ENCODE results near the gene MTOR. TPM values are rescaled to one million over a fixed set of nuclear protein-coding genes. Genes with fewer than 3 reads are reported as not detected.
"Not testable (repeated sequence)": the region's sequence is repeated elsewhere in the genome, so short reads cannot be mapped to it uniquely, and the experiment has no call there.

The MTOR gene
- total and polyA plus RNA-seq, 2 of the 8 experiments (the other 6 are each of a cell fraction or from before 2014, with no cell fraction given): 44.2 to 76.8 TPM

- FAIRE-seq: no peak
- Histone ChIP-seq H3K4me3 (ENCODE audit: extremely low read depth in 1 of 4, insufficient read depth in 2 of 4, low read depth in 3 of 4, low read length in 4 of 4) (no peak overlapping the region), H3K18ac (ENCODE audit: extremely low read depth, low read length) (no peak overlapping the region), H3K4me2 (ENCODE audit: insufficient read depth in 1 of 2, low read depth in 2 of 2, low read length in 2 of 2) (no peak overlapping the region), H3K56ac (replicated peaks; ENCODE audit: insufficient read length, low read depth, low read length) (no peak overlapping the region), H3K4ac (replicated peaks; ENCODE audit: insufficient read length, low read depth, low read length) (no peak overlapping the region), H3K4me1 (replicated peaks in 1 of 4; ENCODE audit: control insufficient read depth in 3 of 4, insufficient read depth in 4 of 4, low read length in 3 of 4) (peaks cover 0 to 10% (median 5%) of the 10 kb centered on the region in 4 experiments; a peak in 6 of 7 replicates), H3K23ac (ENCODE audit: insufficient read length) (no peak overlapping the region), H2BK20ac (ENCODE audit: low read length) (no peak overlapping the region), H2BK15ac (ENCODE audit: low read length) (no peak overlapping the region), H4K5ac (ENCODE audit: insufficient read length, low read depth, low read length) (no peak overlapping the region), H2BK12ac (ENCODE audit: low read depth, low read length) (no peak overlapping the region), H2BK5ac (ENCODE audit: low read depth, low read length) (no peak overlapping the region), H4K8ac (ENCODE audit: extremely low read depth, insufficient read depth, low read length) (no peak overlapping the region), H2AK5ac (ENCODE audit: low read depth, low read length) (no peak overlapping the region), H3K36me3 (ENCODE audit: control insufficient read depth in 2 of 4, insufficient read depth in 4 of 4, low read length in 3 of 4) (no peaks in the 10 kb centered on the region), H3K27me3 (replicated peaks in 1 of 4; ENCODE audit: control insufficient read depth in 3 of 4, extremely low read depth in 1 of 4, insufficient read depth in 3 of 4, low read length in 3 of 4) (no peaks in the 10 kb centered on the region), H3K9me3 (ENCODE audit: insufficient read depth in 2 of 2, low read depth in 1 of 2, low read length in 1 of 2) (peaks cover 0 to 5% of the 10 kb centered on the region in 2 experiments; a peak in 1 of 4 replicates), H4K20me1 (replicated peaks in 1 of 2; ENCODE audit: control insufficient read depth in 1 of 2, insufficient read depth in 2 of 2, low read length in 2 of 2) (no peaks in the 10 kb centered on the region), H3K9ac (replicated peaks in 1 of 4; ENCODE audit: extremely low read depth in 1 of 4, low read depth in 3 of 4, low read length in 3 of 4) (no peak overlapping the region), H2AFZ (ENCODE audit: low read length) (no peak overlapping the region), H2BK120ac (replicated peaks; ENCODE audit: low read depth, low read length) (no peak overlapping the region), H3K23me2 (ENCODE audit: low read depth, low read length) (no peaks in the 10 kb centered on the region), H4K91ac (replicated peaks; ENCODE audit: insufficient read length, low read length) (no peak overlapping the region), H3K27ac (ENCODE audit: low read depth, low read length) (no peak overlapping the region), H3K79me1 (ENCODE audit: low read depth, low read length) (no peaks in the 10 kb centered on the region), H3K79me2 (ENCODE audit: control insufficient read depth in 1 of 2, insufficient read depth in 2 of 2, low read length in 2 of 2) (no peaks in the 10 kb centered on the region), H3K14ac (ENCODE audit: insufficient read length) (no peak overlapping the region)
- no peak for DNase-seq (ENCODE audit: low read depth in 1 of 2, low spot score in 2 of 2)
- ChIA-PET CTCF (ENCODE audit: partially characterized antibody) (interaction anchor here (0.6 kb wide), 1 partner anchor 138 kb away, joined by 4 read pairs; no protein-coding TSS in a partner anchor), POLR2A (ENCODE audit: partially characterized antibody) (interaction anchor here (0.6 kb wide), 1 partner anchor 1758 kb away, joined by 3 read pairs; no protein-coding TSS in a partner anchor)
- WGBS, 2 experiments (ENCODE audit: extremely low coverage in 1 of 2, insufficient coverage in 1 of 2, insufficient read length in 1 of 2, insufficient replicate concordance in 2 of 2, low coverage in 1 of 2, low lambda C conversion rate in 2 of 2, missing lambda C conversion rate in 1 of 2): 80% methylated on average over 2 of the region's 3 CpGs; no CpG with 5 or more reads in 1 of the 2 experiments
- TF ChIP-seq KDM1A (IDR thresholded peaks at IDR 0.05; ENCODE audit: borderline replicate concordance, low read length) (no peak), SP4 (IDR thresholded peaks at IDR 0.05; ENCODE audit: low read length) (no peak)
Observed at GRCh38 chr1:11307852-11308251, 45.5 kb upstream of the MTOR start.

DNA sequence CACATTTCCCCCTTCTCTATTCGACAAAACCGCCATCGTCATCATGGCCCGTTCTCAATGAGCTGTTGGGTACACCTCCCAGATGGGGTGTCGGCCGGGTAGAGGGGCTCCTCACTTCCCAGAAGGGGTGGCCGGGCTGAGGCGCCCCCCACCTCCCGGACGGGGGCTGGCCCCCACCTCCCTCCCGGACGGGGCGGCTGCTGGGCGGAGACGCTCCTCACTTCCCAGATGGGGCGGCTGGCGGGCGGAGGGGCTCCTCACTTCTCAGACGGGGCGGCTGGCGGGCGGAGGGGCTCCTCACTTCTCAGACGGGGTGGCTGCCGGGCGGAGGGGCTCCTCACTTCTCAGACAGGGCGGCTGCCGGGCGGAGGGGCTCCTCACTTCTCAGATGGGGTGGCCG is 43.2 kb upstream of the MTOR start:
- H4K5ac ChIP-seq (ENCODE audit: insufficient read length, low read depth, low read length); H2BK20ac ChIP-seq (ENCODE audit: low read length); H3K18ac ChIP-seq (ENCODE audit: extremely low read depth, low read length); H3K27me3 ChIP-seq (replicated peaks in 1 of 4; ENCODE audit: control insufficient read depth in 3 of 4, extremely low read depth in 1 of 4, insufficient read depth in 3 of 4, low read length in 3 of 4); H4K20me1 ChIP-seq (replicated peaks in 1 of 2; ENCODE audit: control insufficient read depth in 1 of 2, insufficient read depth in 2 of 2, low read length in 2 of 2); H2AK5ac ChIP-seq (ENCODE audit: low read depth, low read length); FAIRE-seq; H3K27ac ChIP-seq (ENCODE audit: low read depth, low read length); H3K23ac ChIP-seq (ENCODE audit: insufficient read length); H3K4me3 ChIP-seq (ENCODE audit: extremely low read depth in 1 of 4, insufficient read depth in 2 of 4, low read depth in 3 of 4, low read length in 4 of 4); H3K4me1 ChIP-seq (replicated peaks in 1 of 4; ENCODE audit: control insufficient read depth in 3 of 4, insufficient read depth in 4 of 4, low read length in 3 of 4); H3K56ac ChIP-seq (replicated peaks; ENCODE audit: insufficient read length, low read depth, low read length); H3K9me3 ChIP-seq (ENCODE audit: insufficient read depth in 2 of 2, low read depth in 1 of 2, low read length in 1 of 2); H3K79me2 ChIP-seq (ENCODE audit: control insufficient read depth in 1 of 2, insufficient read depth in 2 of 2, low read length in 2 of 2); H3K14ac ChIP-seq (ENCODE audit: insufficient read length); H3K9ac ChIP-seq (replicated peaks in 1 of 4; ENCODE audit: extremely low read depth in 1 of 4, low read depth in 3 of 4, low read length in 3 of 4); H3K4ac ChIP-seq (replicated peaks; ENCODE audit: insufficient read length, low read depth, low read length); H2BK15ac ChIP-seq (ENCODE audit: low read length); DNase-seq (ENCODE audit: low read depth in 1 of 2, low spot score in 2 of 2); H3K4me2 ChIP-seq (ENCODE audit: insufficient read depth in 1 of 2, low read depth in 2 of 2, low read length in 2 of 2); H2AFZ ChIP-seq (ENCODE audit: low read length); POLR2A ChIA-PET (ENCODE audit: partially characterized antibody); H4K8ac ChIP-seq (ENCODE audit: extremely low read depth, insufficient read depth, low read length); H3K36me3 ChIP-seq (ENCODE audit: control insufficient read depth in 2 of 4, insufficient read depth in 4 of 4, low read length in 3 of 4); H2BK5ac ChIP-seq (ENCODE audit: low read depth, low read length); H2BK120ac ChIP-seq (replicated peaks; ENCODE audit: low read depth, low read length); H3K79me1 ChIP-seq (ENCODE audit: low read depth, low read length); H3K23me2 ChIP-seq (ENCODE audit: low read depth, low read length); CTCF ChIA-PET (ENCODE audit: partially characterized antibody); H4K91ac ChIP-seq (replicated peaks; ENCODE audit: insufficient read length, low read length); H2BK12ac ChIP-seq (ENCODE audit: low read depth, low read length): not testable (repeated sequence)
- 92% methylated on average over 14 of the region's 29 CpGs; no CpG with 5 or more reads in 1 of the 2 experiments for WGBS, 2 experiments (ENCODE audit: extremely low coverage in 1 of 2, insufficient coverage in 1 of 2, insufficient read length in 1 of 2, insufficient replicate concordance in 2 of 2, low coverage in 1 of 2, low lambda C conversion rate in 2 of 2, missing lambda C conversion rate in 1 of 2)

All from H1 (cell line).